Spleen (tissue), 11 donors: Measurements from ENCODE around the gene JAKMIP3. TPM values are rescaled to one million over a fixed set of nuclear protein-coding genes. Genes with fewer than 3 reads are reported as not detected.

Source experiments
- DNase-seq: peaks from one replicate; pipeline ENCODE4 v3.0.0-alpha.2; 2020
- H3K27ac ChIP-seq, 8 donors: fragments of 200-600 bp; sonication (generic) in 7 of 8; 1 replicate in 4 of 8; 2 replicates in 4 of 8; pipeline versions ENCODE4 v1.5.0 to v1.8.0; 2016 to 2021; ENCODE audit warnings: inconsistent platforms in 4 of 8, mild to moderate bottlenecking in 4 of 8, moderate library complexity in 1 of 8
- H3K27me3 ChIP-seq, 7 donors: fragments of 200-600 bp; sonication (generic) in 6 of 7; replicated peaks in 1 of 7; 1 replicate in 4 of 7; 2 replicates in 3 of 7; pipeline versions ENCODE4 v1.5.0 to v1.8.0; 2016 to 2021; ENCODE audit warnings: inconsistent platforms in 3 of 7, mild to moderate bottlenecking in 1 of 7
- H3K36me3 ChIP-seq, 6 donors: fragments of 200-600 bp; sonication (generic) in 5 of 6; 1 replicate in 4 of 6; 2 replicates in 2 of 6; pipeline versions ENCODE4 v1.5.0 to v1.8.0; 2016 to 2021; ENCODE audit warnings: inconsistent platforms in 2 of 6
- H3K4me1 ChIP-seq, 6 donors: fragments of 200-600 bp; sonication (generic) in 5 of 6; 1 replicate in 3 of 6; 2 replicates in 3 of 6; pipeline versions ENCODE4 v1.5.0 to v1.8.0; 2016 to 2021; ENCODE audit warnings: inconsistent platforms in 3 of 6
- H3K4me3 ChIP-seq, 8 donors: fragments of 200-600 bp; sonication (generic) in 7 of 8; 1 replicate in 4 of 8; 2 replicates in 4 of 8; pipeline versions ENCODE4 v1.5.0 to v1.8.0; 2016 to 2021; ENCODE audit warnings: inconsistent platforms in 4 of 8, mild to moderate bottlenecking in 4 of 8, moderate library complexity in 2 of 8
- H3K9me3 ChIP-seq, 8 donors: fragments of 200-600 bp; sonication (generic) in 7 of 8; 1 replicate in 4 of 8; 2 replicates in 4 of 8; pipeline versions ENCODE4 v1.5.0 to v1.8.0; 2016 to 2021; ENCODE audit warnings: inconsistent platforms in 4 of 8
- POLR2A ChIP-seq, 3 donors: fragments of 450-650 bp; IDR thresholded peaks; one replicate each; pipeline ENCODE4 v1.5.1; 2017; ENCODE audit warnings: antibody characterized with exemption in 3 of 3, mild to moderate bottlenecking in 1 of 3
- POLR2AphosphoS5 ChIP-seq, 3 donors: sonication (generic); formaldehyde crosslinking; IDR thresholded peaks; one replicate each; pipeline ENCODE4 v1.5.1; 2017; ENCODE audit warnings: antibody characterized with exemption in 3 of 3
- WGBS, 5 donors: extraction: QIAGEN DNeasy Blood & Tissue Kit in 3 of 5; methylation state at CpG; one replicate each; pipeline versions ENCODE4 v1.1.5 to v1.1.7; 2013 to 2018; 5-methylcytosine and 5-hydroxymethylcytosine counted together
- intact Hi-C: fragments of 100-400 bp; cut with DNase I; formaldehyde crosslinking; loops from one replicate; pipeline ENCODE4 v1.15.0; 2023; ENCODE audit warnings: low total_unique reads
- polyA plus RNA-seq, 3 donors: library from polyadenylated mRNA; stranded (reverse); fragments of 200-250 nt; gene quantifications; one replicate each; pipeline ENCODE4 v1.2.1, GENCODE V29; 2013
- total RNA-seq, 7 donors: library from RNA; depleted of rRNA in 3 of 7; stranded (reverse); fragments of >200 nt in 3 of 7; fragmentation: NEBNext Ultra II Directional in 4 of 7; extraction: Animal tissue kit (Norgen Biotek cat#: 25700) in 4 of 7; gene quantifications; one replicate each; pipeline versions ENCODE4 v1.1.0 to v1.2.1, GENCODE V29; 2016 to 2021
- TF ChIP-seq, protein P1 (sequence below), 11 experiments: fragments of 200-600 bp in 7 of 11; fragments of 450-650 bp in 4 of 11; sonication (generic) in 4 of 11; IDR thresholded peaks in 8 of 11; conservative IDR thresholded peaks in 3 of 11; 1 replicate in 7 of 11; 2 replicates in 4 of 11; pipeline versions ENCODE4 v1.4.0 to v1.8.0; 2016 to 2021; ENCODE audit warnings: antibody characterized with exemption in 11 of 11, inconsistent platforms in 4 of 11, mild to moderate bottlenecking in 1 of 11
- donor health status: healthy with polysubstance abuse.
- donor health status: DM: no; HTN: no; CAD: no; lungs with moderate emphysema.
- donor health status: DM: no; HTN: no; CAD: no.
- donor health status: Bipolar disorder and iron deficiency.
- donor health status: healthy.
- donor health status: DM: no; HTN: no; CAD: no.
- donor health status: DM: yes; HTN: yes; CAD: no.

Gene JAKMIP3
- total and polyA plus RNA-seq, 10 donors: 0.06 to 0.92 (median 0.37) TPM

DNA sequence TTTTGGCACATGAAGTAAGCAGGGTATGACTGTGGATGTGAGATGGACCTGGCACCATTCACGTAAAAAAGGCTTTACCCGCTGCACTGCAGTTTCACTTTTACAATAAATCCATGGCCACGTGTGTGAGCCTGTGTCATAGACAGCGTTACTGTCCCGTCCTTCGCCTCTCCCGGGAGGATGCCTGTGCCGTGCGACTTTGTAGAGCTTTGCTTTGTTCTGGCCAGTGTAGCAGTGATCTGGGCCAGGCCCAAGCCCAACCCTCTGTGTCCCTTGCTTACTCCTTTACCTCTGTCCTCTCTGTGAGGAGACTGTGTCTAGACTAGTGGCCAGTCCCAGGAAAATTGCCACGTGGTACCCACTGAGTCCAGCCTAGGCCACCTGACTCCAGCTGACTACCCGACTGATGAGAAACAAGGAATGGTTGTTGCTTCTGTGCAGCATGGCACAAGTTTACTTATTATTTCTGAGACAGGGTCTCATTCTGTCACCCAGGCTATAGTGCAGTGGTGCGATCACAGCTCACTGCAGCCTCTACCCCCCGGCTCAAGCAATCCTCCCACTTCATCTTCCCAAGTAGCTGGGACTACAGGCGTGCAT lies 48.1 kb downstream of the JAKMIP3 start:
- Histone ChIP-seq H3K27me3 (no peaks in the 10 kb centered on the region), H3K4me3 (no peak overlapping the region), H3K9me3 (no peaks in the 10 kb centered on the region), H3K27ac (no peak overlapping the region), H3K4me1 (no peaks in the 10 kb centered on the region), H3K36me3 (no peaks in the 10 kb centered on the region)
- intact Hi-C loops: no loop called here
- TF ChIP-seq POLR2AphosphoS5 (IDR thresholded peaks at IDR 0.05) (no peak), POLR2A (IDR thresholded peaks at IDR 0.05) (no peak)
- TF ChIP-seq, protein P1, sequence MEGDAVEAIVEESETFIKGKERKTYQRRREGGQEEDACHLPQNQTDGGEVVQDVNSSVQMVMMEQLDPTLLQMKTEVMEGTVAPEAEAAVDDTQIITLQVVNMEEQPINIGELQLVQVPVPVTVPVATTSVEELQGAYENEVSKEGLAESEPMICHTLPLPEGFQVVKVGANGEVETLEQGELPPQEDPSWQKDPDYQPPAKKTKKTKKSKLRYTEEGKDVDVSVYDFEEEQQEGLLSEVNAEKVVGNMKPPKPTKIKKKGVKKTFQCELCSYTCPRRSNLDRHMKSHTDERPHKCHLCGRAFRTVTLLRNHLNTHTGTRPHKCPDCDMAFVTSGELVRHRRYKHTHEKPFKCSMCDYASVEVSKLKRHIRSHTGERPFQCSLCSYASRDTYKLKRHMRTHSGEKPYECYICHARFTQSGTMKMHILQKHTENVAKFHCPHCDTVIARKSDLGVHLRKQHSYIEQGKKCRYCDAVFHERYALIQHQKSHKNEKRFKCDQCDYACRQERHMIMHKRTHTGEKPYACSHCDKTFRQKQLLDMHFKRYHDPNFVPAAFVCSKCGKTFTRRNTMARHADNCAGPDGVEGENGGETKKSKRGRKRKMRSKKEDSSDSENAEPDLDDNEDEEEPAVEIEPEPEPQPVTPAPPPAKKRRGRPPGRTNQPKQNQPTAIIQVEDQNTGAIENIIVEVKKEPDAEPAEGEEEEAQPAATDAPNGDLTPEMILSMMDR (IDR thresholded peaks at IDR 0.05 in 8 of 11, conservative IDR thresholded peaks at IDR 0.05 in 3 of 11): no peak
- peak; percentile 47 for DNase-seq
- WGBS, 5 donors: 76 to 92% (median 83%) methylated on average over 14 of the region's 14 CpGs

DNA sequence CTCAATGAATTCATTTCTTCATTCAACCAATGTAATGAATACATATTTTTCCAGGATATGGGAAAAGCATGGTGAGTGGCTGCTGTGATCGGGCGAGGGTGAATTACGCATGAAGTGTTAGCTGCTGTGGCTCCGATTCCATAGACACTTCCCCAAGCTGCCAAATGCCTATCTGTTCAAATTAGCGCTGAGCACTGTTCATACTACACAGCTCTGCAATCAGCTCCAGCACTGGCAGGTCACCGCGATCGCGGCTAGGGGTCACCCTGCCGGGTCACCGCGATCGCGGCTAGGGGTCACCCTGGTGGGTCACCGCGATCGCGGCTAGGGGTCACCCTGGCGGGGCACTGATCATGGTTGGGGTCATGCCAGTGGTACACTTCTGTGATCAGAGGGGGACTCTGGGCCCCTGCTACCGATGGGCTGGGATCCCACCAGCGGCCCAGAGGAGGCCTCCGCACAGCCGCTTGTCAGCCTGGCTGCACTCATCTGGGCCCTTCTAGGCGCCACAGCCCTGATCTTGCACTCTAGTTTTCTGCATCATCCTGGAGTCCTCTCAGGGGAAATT lies 49.3 kb downstream of the JAKMIP3 start:
- Histone ChIP-seq H3K27ac (no peak overlapping the region), H3K27me3 (no peaks in the 10 kb centered on the region), H3K36me3 (no peaks in the 10 kb centered on the region), H3K4me1 (no peaks in the 10 kb centered on the region), H3K9me3 (no peaks in the 10 kb centered on the region), H3K4me3 (no peak overlapping the region)
- peak; percentile 47 for DNase-seq
- TF ChIP-seq POLR2AphosphoS5 (IDR thresholded peaks at IDR 0.05) (no peak), POLR2A (IDR thresholded peaks at IDR 0.05) (no peak)
- TF ChIP-seq, protein P1 (IDR thresholded peaks at IDR 0.05 in 8 of 11, conservative IDR thresholded peaks at IDR 0.05 in 3 of 11): no peak
- intact Hi-C loops: no loop called here
- WGBS, 5 donors: 84 to 97% (median 96%) methylated on average over 22 to 24 of the region's 24 CpGs

Other genes starting within 250 kb of the JAKMIP3 start
- 10 to 100 TPM; 28.0 to 41.2 (median 35.3) TPM for gene PPP2R2D, start 164.9 kb upstream of the JAKMIP3 start, total RNA-seq
- gene PPP2R2D, start 164.9 kb upstream of the JAKMIP3 start, polyA plus RNA-seq: 10 to 100 TPM; 15.6 to 21.0 (median 17.3) TPM
- 10 to 100 TPM; 13.9 to 42.6 (median 36.9) TPM for gene BNIP3, start 84.0 kb upstream of the JAKMIP3 start, total RNA-seq
- 1 to 10 TPM; 4.2 to 8.4 (median 6.4) TPM for gene BNIP3, start 84.0 kb upstream of the JAKMIP3 start, polyA plus RNA-seq
- gene DPYSL4, start 121.0 kb downstream of the JAKMIP3 start, total RNA-seq: 1 to 10 TPM in 4 of 7 donors, under 1 TPM in 2, not detected in 1; 0.85 to 6.0 (median 1.6) TPM
- 1 to 10 TPM in 1 of 3 donors, under 1 TPM in 2; 0.55 to 1.0 (median 0.96) TPM for gene DPYSL4, start 121.0 kb downstream of the JAKMIP3 start, polyA plus RNA-seq
- gene STK32C, start 242.0 kb downstream of the JAKMIP3 start, total RNA-seq: 10 to 100 TPM in 6 of 7 donors, 1 to 10 TPM in 1; 9.6 to 27.8 (median 15.4) TPM
- 10 to 100 TPM; 13.2 to 23.8 (median 16.0) TPM for gene STK32C, start 242.0 kb downstream of the JAKMIP3 start, polyA plus RNA-seq